Uterus (tissue), 4 donors: ENCODE data around the gene PSMG1. TPM values are rescaled to one million over a fixed set of nuclear protein-coding genes. Genes with fewer than 3 reads are reported as not detected.

Source experiments
- DNase-seq, 2 donors: peaks; one replicate each; pipeline ENCODE4 v3.0.0-alpha.2; 2019 to 2020
- H3K27ac ChIP-seq, 2 donors: fragments of 200-600 bp; sonication (generic); 1 replicate in 1 of 2; 2 replicates in 1 of 2; pipeline ENCODE4 v1.5.1; 2016 to 2018
- H3K27me3 ChIP-seq, 2 donors: fragments of 200-600 bp; sonication (generic); one replicate each; pipeline ENCODE4 v1.5.1; 2018 to 2019; ENCODE audit warnings: control low read depth in 1 of 2
- H3K36me3 ChIP-seq, 2 donors: fragments of 200-600 bp; sonication (generic); one replicate each; pipeline ENCODE4 v1.5.1; 2019; ENCODE audit warnings: control low read depth in 1 of 2
- H3K4me1 ChIP-seq, 2 donors: fragments of 200-600 bp; sonication (generic); one replicate each; pipeline ENCODE4 v1.5.1; 2018 to 2019; ENCODE audit warnings: control low read depth in 1 of 2
- H3K4me3 ChIP-seq, 2 donors: fragments of 200-600 bp; sonication (generic); 1 replicate in 1 of 2; 2 replicates in 1 of 2; pipeline ENCODE4 v1.5.1; 2018 to 2019; ENCODE audit warnings: mild to moderate bottlenecking in 1 of 2
- H3K9me3 ChIP-seq, 2 donors: fragments of 200-600 bp; sonication (generic); one replicate each; pipeline ENCODE4 v1.5.1; 2019; ENCODE audit warnings: control low read depth in 1 of 2
- POLR2A ChIP-seq, 2 donors: fragments of 450-650 bp; IDR thresholded peaks; one replicate each; pipeline ENCODE4 v1.6.1; 2016; ENCODE audit warnings: antibody characterized with exemption in 2 of 2, mild to moderate bottlenecking in 1 of 2, moderate library complexity in 1 of 2
- intact Hi-C: fragments of 100-400 bp; cut with DNase I; formaldehyde crosslinking; loops from one replicate; pipeline ENCODE4 v1.15.1; 2023; ENCODE audit warnings: low total_unique reads
- total RNA-seq, 4 donors: library from RNA; depleted of rRNA in 3 of 4; stranded (reverse); fragments of >200 nt in 3 of 4; gene quantifications; one replicate each; pipeline versions ENCODE4 v1.1.0 to v1.2.4, GENCODE V29; 2014 to 2023
- TF ChIP-seq, protein P1 (sequence below), 4 experiments: fragments of 200-600 bp in 2 of 4; fragments of 450-650 bp in 2 of 4; sonication (generic) in 2 of 4; IDR thresholded peaks; one replicate each; pipeline ENCODE4 v1.5.1; 2016 to 2019; ENCODE audit warnings: antibody characterized with exemption in 4 of 4, mild to moderate bottlenecking in 2 of 4, moderate library complexity in 1 of 4
- donor health status: DM: yes; HTN: yes; CAD: no.

Gene PSMG1
- total RNA-seq, 4 donors from 2014 or later, result 21.0 to 33.8 (median 23.4) TPM

DNA sequence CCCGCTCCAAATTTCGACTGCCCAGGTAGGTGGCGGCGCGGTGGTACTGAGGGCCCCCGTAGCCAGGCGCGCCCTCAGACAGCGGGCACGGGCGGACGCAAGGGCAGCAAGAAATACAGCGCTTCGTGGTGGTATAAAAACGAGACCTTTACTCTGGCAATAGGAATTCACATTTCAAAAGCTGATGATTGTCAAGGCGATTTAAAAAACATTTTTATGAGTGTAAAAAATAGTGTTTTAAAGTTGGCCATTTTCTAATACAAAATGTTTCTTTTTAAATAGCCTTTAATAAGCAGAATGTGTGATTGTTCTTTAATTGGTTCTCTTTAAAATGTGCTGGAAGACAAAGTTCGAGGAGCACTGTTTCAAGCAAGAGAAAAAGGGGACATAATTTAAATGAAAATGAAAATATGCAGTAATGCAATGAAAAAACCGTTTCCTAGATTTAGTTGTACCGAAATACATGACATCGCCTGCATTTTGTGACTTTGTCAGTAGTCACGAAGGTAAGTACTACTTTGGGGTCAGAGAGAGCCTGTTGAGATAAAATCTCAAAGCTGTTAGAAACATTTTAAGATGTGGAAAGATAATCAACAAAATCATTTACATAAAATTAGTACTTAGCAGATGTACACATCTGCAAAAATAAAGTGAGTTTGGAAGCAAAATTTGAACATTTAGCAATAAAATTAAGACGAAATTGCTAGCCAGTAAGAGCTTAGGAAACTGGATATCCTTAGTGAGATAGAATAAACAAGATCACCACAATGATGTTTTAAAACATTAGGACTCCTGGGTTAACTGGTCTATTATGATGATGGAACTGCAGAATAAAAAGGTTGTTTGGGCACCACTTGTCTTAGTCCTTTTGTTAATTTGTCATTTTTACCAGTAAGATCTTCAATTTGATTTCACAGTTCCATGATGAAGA, 1.1 kb upstream of the PSMG1 start:
- Histone ChIP-seq H3K27ac (peak overlapping the region; percentile 94 to 95), H3K4me3 (peak overlapping the region; percentile 76 to 83), H3K36me3 (no peaks in the 10 kb centered on the region), H3K9me3 (no peaks in the 10 kb centered on the region), H3K27me3 (no peaks in the 10 kb centered on the region), H3K4me1 (no peaks in the 10 kb centered on the region)
- no peak for DNase-seq
- TF ChIP-seq POLR2A (IDR thresholded peaks at IDR 0.05), result peak in 1 of 2 donors; percentile 9
- TF ChIP-seq, protein P1, sequence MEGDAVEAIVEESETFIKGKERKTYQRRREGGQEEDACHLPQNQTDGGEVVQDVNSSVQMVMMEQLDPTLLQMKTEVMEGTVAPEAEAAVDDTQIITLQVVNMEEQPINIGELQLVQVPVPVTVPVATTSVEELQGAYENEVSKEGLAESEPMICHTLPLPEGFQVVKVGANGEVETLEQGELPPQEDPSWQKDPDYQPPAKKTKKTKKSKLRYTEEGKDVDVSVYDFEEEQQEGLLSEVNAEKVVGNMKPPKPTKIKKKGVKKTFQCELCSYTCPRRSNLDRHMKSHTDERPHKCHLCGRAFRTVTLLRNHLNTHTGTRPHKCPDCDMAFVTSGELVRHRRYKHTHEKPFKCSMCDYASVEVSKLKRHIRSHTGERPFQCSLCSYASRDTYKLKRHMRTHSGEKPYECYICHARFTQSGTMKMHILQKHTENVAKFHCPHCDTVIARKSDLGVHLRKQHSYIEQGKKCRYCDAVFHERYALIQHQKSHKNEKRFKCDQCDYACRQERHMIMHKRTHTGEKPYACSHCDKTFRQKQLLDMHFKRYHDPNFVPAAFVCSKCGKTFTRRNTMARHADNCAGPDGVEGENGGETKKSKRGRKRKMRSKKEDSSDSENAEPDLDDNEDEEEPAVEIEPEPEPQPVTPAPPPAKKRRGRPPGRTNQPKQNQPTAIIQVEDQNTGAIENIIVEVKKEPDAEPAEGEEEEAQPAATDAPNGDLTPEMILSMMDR (IDR thresholded peaks at IDR 0.05), result no peak
- intact Hi-C loops, result loop anchor here (10.0 kb wide), 1 partner anchor 200 kb away; a partner anchor contains a TSS

DNA sequence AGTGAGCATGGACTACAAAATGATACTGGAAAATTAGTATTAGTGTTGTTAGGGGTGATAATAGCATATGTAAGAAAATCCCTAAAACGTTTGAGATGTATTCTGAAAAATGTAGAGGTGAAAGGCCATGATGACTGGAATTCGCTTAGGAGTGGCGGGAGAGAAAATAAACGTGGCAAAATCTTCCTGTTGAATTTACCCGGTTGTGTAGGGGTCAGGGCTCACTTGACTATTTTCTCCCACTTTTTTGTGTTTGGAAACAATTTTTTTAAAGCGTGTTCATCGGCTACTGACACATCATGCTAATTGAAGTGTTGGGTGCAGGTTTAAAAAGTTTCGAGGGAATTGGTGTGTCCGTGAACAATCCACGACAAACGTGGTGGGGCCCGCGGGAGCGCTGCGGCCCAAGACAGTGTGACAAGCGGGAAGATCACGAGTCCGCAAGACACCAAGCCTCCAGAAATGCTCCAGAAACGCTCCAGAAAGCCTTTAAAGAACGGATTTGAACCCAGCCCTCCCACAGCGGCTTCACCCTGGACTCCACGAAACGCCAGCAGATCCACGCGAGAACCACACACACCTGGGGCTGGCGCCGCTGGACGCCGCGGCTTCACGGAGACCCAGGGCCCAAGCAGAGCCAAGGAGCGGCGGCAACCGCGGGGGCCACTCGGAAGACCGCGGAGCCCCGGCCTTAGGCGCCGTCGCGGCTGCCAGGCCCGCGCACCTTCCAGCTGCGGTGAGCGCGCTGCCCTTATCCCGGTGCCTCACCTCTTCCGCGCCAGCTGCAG, 573 bp downstream of the PSMG1 start:
- intact Hi-C loops, result loop anchor here (10.0 kb wide), 1 partner anchor 202 kb away; a partner anchor contains a TSS
- no peaks in the 10 kb centered on the region for H3K36me3 ChIP-seq
- no peaks in the 10 kb centered on the region for H3K27me3 ChIP-seq
- no peaks in the 10 kb centered on the region for H3K9me3 ChIP-seq
- no peaks in the 10 kb centered on the region for H3K4me1 ChIP-seq
- peak in 1 of 2 donors; percentile 29 for DNase-seq
- H3K27ac ChIP-seq, result peak overlapping the region; percentile 94 to 95
- H3K4me3 ChIP-seq, result peak overlapping the region; percentile 76 to 83
- TF ChIP-seq, protein P1 (IDR thresholded peaks at IDR 0.05), result no peak
- TF ChIP-seq POLR2A (IDR thresholded peaks at IDR 0.05), result no peak

DNA sequence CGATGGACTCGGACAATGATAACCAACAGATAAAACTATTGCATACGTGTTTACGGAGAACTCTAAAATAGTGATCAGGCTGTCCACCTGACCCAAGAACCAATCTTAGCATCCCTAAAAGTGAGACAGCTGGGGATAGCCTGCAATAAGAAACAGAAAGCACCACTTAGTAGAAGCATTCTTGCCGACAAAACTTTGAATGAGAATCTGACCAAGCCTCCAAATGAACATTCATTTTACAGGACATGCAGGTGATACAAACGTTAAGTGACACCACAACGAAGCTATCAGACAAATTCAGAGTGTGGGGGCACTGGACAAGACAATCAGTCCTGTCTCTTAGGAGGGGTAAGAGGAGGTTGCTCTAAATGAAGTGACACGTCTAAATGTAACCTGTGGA, 1.2 kb downstream of the PSMG1 start:
- H3K4me3 ChIP-seq, result peak overlapping the region in 1 of 2 donors; percentile 83
- H3K36me3 ChIP-seq, result no peaks in the 10 kb centered on the region
- no peak for DNase-seq
- no peaks in the 10 kb centered on the region for H3K4me1 ChIP-seq
- TF ChIP-seq POLR2A (IDR thresholded peaks at IDR 0.05), result no peak
- TF ChIP-seq, protein P1 (IDR thresholded peaks at IDR 0.05), result no peak
- H3K9me3 ChIP-seq, result no peaks in the 10 kb centered on the region
- no peak overlapping the region for H3K27ac ChIP-seq
- no peaks in the 10 kb centered on the region for H3K27me3 ChIP-seq
- intact Hi-C loops, result loop anchor here (10.0 kb wide), 1 partner anchor 203 kb away; a partner anchor contains a TSS

DNA sequence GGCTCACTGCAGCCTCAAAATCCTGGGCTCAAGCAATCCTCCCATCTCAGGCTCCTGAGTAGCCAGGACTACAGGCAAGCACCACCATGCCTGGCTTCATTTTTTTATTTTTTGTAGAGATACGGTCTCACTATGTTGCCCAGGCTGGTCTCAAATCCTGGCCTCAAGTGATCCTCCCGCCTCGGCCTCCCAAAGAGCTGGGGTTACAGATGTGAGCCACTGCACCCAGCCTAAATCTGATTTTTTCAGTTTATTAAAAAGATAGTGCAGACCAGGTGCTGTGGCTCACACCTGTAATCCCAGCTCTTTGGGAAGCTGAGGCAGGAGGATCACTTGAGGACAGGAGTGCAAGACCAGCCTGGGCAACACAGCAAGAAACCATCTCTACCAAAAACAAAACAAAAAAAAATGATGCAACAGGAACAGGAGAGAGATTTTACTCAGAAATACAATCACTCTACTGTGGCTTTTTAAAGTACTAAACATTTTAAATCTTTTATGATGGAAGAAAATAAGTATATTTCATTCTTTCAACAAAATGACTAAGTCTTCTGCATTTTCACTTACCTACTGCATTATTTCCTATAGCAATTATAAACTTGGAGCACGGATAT, 1.9 kb downstream of the PSMG1 start:
- no peaks in the 10 kb centered on the region for H3K36me3 ChIP-seq
- TF ChIP-seq, protein P1 (IDR thresholded peaks at IDR 0.05), result no peak
- TF ChIP-seq POLR2A (IDR thresholded peaks at IDR 0.05), result no peak
- DNase-seq, result no peak
- H3K27me3 ChIP-seq, result no peaks in the 10 kb centered on the region
- H3K27ac ChIP-seq, result no peak overlapping the region
- no peak overlapping the region for H3K4me3 ChIP-seq
- H3K9me3 ChIP-seq, result no peaks in the 10 kb centered on the region
- H3K4me1 ChIP-seq, result no peaks in the 10 kb centered on the region
- intact Hi-C loops, result loop anchor here (10.0 kb wide), 1 partner anchor 203 kb away; a partner anchor contains a TSS
